Measurements from ENCODE around the gene EFHC1.

The EFHC1 gene

GRCh38 chr6:52516269-52516668 is 96.1 kb downstream of the EFHC1 start:
- H3K4me3 ChIP-seq (ENCODE audit: low read depth, low read length), result no peak overlapping the region
- no peak for DNase-seq (ENCODE audit: low read depth)
- TF ChIP-seq, protein P1, sequence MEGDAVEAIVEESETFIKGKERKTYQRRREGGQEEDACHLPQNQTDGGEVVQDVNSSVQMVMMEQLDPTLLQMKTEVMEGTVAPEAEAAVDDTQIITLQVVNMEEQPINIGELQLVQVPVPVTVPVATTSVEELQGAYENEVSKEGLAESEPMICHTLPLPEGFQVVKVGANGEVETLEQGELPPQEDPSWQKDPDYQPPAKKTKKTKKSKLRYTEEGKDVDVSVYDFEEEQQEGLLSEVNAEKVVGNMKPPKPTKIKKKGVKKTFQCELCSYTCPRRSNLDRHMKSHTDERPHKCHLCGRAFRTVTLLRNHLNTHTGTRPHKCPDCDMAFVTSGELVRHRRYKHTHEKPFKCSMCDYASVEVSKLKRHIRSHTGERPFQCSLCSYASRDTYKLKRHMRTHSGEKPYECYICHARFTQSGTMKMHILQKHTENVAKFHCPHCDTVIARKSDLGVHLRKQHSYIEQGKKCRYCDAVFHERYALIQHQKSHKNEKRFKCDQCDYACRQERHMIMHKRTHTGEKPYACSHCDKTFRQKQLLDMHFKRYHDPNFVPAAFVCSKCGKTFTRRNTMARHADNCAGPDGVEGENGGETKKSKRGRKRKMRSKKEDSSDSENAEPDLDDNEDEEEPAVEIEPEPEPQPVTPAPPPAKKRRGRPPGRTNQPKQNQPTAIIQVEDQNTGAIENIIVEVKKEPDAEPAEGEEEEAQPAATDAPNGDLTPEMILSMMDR (IDR thresholded peaks at IDR 0.05; ENCODE audit: low read depth, low read length), result no peak
- TF ChIP-seq POLR2A (IDR thresholded peaks at IDR 0.05; ENCODE audit: extremely low read depth, insufficient read length), result no peak
- TF ChIP-seq MAX (IDR thresholded peaks at IDR 0.05; ENCODE audit: low read depth, low read length), result no peak
- TF ChIP-seq MYC (IDR thresholded peaks at IDR 0.05; ENCODE audit: low read depth, low read length), result no peak

DNA sequence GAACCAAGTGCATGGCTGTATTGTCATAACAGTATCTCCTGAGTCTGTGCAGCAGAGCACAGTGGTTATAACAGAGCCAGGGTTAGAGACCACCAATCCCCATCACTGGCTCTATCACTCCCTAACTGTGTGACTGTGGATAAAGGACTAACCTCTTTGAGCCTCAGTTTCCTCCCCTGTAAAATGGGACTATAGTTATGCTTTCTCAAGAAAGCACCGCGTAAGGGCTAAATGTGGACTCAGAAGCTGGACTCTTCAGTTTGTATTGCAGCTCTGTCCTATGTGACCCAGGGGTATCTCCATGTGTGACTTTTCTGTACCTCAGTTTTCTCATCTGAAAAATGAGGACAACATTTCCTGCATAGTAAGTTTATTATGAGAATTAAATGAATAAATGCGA is 96.8 kb downstream of the EFHC1 start:
- TF ChIP-seq MYC (IDR thresholded peaks at IDR 0.05; ENCODE audit: low read depth, low read length) (no peak), POLR2A (IDR thresholded peaks at IDR 0.05; ENCODE audit: extremely low read depth, insufficient read length) (no peak), MAX (IDR thresholded peaks at IDR 0.05; ENCODE audit: low read depth, low read length) (no peak)
- TF ChIP-seq, protein P1 (IDR thresholded peaks at IDR 0.05; ENCODE audit: low read depth, low read length), result no peak
- H3K4me3 ChIP-seq (ENCODE audit: low read depth, low read length), result no peak overlapping the region
- no peak for DNase-seq (ENCODE audit: low read depth)

DNA sequence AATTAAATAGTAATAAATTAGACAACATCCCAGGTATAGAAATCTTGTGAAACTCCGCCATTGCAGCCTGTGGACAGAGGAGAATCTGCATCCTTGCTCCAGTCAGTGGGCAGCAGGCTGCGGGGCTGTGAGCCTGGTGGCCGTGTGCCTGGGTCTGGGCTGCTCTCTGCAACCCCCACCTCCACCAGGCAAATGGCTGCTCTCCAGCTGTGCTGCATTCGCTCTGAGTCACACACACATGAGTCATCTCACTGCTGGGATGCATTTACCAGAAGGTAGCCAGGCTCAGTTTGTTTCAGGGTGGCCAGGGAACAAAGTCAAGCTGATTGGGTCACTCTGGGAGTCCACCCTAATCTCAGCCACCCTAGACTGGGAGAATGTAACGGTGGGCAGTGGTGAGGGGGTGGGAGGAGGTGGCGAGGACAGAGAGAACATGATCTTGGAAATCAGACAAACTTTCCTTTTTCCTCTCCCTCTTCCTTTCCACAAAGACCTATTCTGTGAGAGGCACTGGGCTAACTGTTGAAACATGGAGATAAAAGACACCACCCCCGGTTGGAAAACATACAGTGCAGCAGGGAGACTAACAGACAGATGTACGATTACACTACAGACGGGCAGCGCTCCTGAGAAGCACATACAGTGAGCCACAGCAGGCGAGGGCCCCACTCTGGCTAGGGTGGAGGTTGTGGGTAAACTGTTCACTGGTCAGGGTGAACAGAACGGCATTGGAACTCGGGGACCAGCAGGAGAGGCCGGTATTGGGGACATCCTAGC is 97.5 kb downstream of the EFHC1 start:
- TF ChIP-seq POLR2A (IDR thresholded peaks at IDR 0.05; ENCODE audit: extremely low read depth, insufficient read length), result no peak
- TF ChIP-seq MAX (IDR thresholded peaks at IDR 0.05; ENCODE audit: low read depth, low read length), result no peak
- TF ChIP-seq MYC (IDR thresholded peaks at IDR 0.05; ENCODE audit: low read depth, low read length), result 0 out of 2 replicates have a peak, but pooled peaks have one; percentile 35
- TF ChIP-seq, protein P1 (IDR thresholded peaks at IDR 0.05; ENCODE audit: low read depth, low read length), result no peak
- DNase-seq (ENCODE audit: low read depth), result peak; percentile 87
- no peak overlapping the region for H3K4me3 ChIP-seq (ENCODE audit: low read depth, low read length)

DNA sequence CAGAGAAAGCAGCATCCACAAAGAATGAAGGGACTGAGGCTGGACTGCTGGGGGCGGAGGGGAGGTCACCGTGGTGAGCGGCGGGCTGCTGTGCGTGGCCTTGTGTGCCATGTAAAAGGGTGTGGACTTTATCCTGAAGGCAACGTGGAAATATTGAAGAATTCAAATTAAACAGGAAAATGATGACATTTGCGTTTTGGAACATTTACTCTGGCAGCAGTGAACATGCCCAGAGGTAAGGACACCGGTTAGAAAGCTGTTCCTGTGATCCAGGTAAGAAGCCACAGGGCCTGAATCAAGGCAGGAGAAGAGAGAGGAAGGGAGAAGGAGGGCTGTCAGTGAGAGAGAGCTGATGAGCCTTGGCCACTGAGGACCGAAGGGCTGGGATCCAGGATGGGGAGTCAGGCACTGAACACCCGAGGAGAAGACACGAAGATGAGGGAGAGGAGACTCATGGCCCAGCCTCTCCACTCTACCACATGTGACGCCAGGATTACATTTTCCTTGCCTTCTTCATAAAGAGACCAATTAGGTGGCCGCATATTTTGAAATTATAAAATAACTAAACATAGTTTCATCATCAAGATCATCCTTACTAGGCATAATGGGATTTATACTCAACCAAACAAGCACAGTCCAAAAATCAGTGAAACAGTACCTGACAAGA is 98.3 kb downstream of the EFHC1 start:
- no peak overlapping the region for H3K4me3 ChIP-seq (ENCODE audit: low read depth, low read length)
- TF ChIP-seq MYC (IDR thresholded peaks at IDR 0.05; ENCODE audit: low read depth, low read length), result no peak
- TF ChIP-seq POLR2A (IDR thresholded peaks at IDR 0.05; ENCODE audit: extremely low read depth, insufficient read length), result no peak
- no peak for TF ChIP-seq MAX (IDR thresholded peaks at IDR 0.05; ENCODE audit: low read depth, low read length)
- TF ChIP-seq, protein P1 (IDR thresholded peaks at IDR 0.05; ENCODE audit: low read depth, low read length), result no peak
- DNase-seq (ENCODE audit: low read depth), result no peak

GRCh38 chr6:52519618-52520017 is 99.5 kb downstream of the EFHC1 start:
- no peak overlapping the region for H3K4me3 ChIP-seq (ENCODE audit: low read depth, low read length)
- TF ChIP-seq, protein P1 (IDR thresholded peaks at IDR 0.05; ENCODE audit: low read depth, low read length), result no peak
- TF ChIP-seq POLR2A (IDR thresholded peaks at IDR 0.05; ENCODE audit: extremely low read depth, insufficient read length) (no peak), MYC (IDR thresholded peaks at IDR 0.05; ENCODE audit: low read depth, low read length) (no peak), MAX (IDR thresholded peaks at IDR 0.05; ENCODE audit: low read depth, low read length) (no peak)
- no peak for DNase-seq (ENCODE audit: low read depth)

All from NB4 (cell line).